Activated CD8-positive, alpha-beta T cell treated with anti-CD3 and anti-CD28 coated beads for 36 hours (primary cell): Measurements from ENCODE around the gene UBE3C. TPM values are rescaled to one million over a fixed set of nuclear protein-coding genes. Genes with fewer than 3 reads are reported as not detected.

Experiments used
- ATAC-seq: fragments of 200-7000 bp; cut with Tn5 transposase; one replicate; pipeline ENCODE4 v1.10.0; 2021; ENCODE audit warnings: mild to moderate bottlenecking, moderate library complexity
- CTCF ChIA-PET: fragments of 350-600 bp; sonication (Branson Sonifier 250); formaldehyde crosslinking; loops from one replicate; lab custom pipeline; 2021; ENCODE audit warnings: antibody characterized with exemption; lab: Charles Lee
- POLR2A ChIA-PET: fragments of 350-600 bp; sonication (Branson Sonifier 250); formaldehyde crosslinking; loops from one replicate; lab custom pipeline; 2021; ENCODE audit warnings: antibody characterized with exemption; lab: Charles Lee
- DNase-seq: peaks from one replicate; pipeline ENCODE4 v3.0.0-alpha.2; 2020
- H3K27ac Mint-ChIP-seq: one replicate; pipeline ENCODE4 v1.8.0; 2021; ENCODE audit warnings: mild to moderate bottlenecking, mixed read lengths
- H3K27me3 Mint-ChIP-seq: one replicate; pipeline ENCODE4 v1.8.0; 2021; ENCODE audit warnings: mixed read lengths
- H3K36me3 Mint-ChIP-seq: one replicate; pipeline ENCODE4 v1.8.0; 2021; ENCODE audit warnings: low read depth, mixed read lengths
- H3K4me1 Mint-ChIP-seq: one replicate; pipeline ENCODE4 v1.8.0; 2021; ENCODE audit warnings: low read depth, mixed read lengths
- H3K4me3 Mint-ChIP-seq: one replicate; pipeline ENCODE4 v1.8.0; 2021; ENCODE audit warnings: mild to moderate bottlenecking, moderate library complexity, mixed read lengths
- H3K9me3 Mint-ChIP-seq: one replicate; pipeline ENCODE4 v1.8.0; 2021; ENCODE audit warnings: mixed read lengths
- intact Hi-C: fragments of 100-400 bp; cut with micrococcal nuclease; formaldehyde crosslinking; loops from one replicate; pipeline ENCODE4 v1.10.0; 2022
- total RNA-seq, 2 experiments: library from RNA; stranded (reverse); gene quantifications; one replicate each; pipeline ENCODE4 v1.2.3, GENCODE V29; 2021
- TF ChIP-seq, protein P1 (sequence below): fragments of 200-600 bp; IDR thresholded peaks from one replicate; pipeline ENCODE4 v1.8.0; 2022; ENCODE audit warnings: antibody characterized with exemption, mild to moderate bottlenecking

UBE3C gene
- total RNA-seq, 2 experiments from 2014 or later: 59.0 to 59.6 TPM

- POLR2A ChIA-PET: interaction anchor here (1.4 kb wide), 2 partner anchors 13 to 136 kb away, joined by 3 to 6 read pairs; no protein-coding TSS in a partner anchor
- CTCF ChIA-PET: no interaction called here
Observed at GRCh38 chr7:157138101-157138423, 664 bp upstream of the UBE3C start.

GRCh38 chr7:157139111-157139809 lies 534 bp downstream of the UBE3C start:
- TF ChIP-seq, protein P1, sequence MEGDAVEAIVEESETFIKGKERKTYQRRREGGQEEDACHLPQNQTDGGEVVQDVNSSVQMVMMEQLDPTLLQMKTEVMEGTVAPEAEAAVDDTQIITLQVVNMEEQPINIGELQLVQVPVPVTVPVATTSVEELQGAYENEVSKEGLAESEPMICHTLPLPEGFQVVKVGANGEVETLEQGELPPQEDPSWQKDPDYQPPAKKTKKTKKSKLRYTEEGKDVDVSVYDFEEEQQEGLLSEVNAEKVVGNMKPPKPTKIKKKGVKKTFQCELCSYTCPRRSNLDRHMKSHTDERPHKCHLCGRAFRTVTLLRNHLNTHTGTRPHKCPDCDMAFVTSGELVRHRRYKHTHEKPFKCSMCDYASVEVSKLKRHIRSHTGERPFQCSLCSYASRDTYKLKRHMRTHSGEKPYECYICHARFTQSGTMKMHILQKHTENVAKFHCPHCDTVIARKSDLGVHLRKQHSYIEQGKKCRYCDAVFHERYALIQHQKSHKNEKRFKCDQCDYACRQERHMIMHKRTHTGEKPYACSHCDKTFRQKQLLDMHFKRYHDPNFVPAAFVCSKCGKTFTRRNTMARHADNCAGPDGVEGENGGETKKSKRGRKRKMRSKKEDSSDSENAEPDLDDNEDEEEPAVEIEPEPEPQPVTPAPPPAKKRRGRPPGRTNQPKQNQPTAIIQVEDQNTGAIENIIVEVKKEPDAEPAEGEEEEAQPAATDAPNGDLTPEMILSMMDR: no peak
- no peaks in the 10 kb centered on the region for H3K27me3 Mint-ChIP-seq
- peak; percentile 66 for DNase-seq
- ChIA-PET CTCF (interaction anchor here (2.4 kb wide), 1 partner anchor 11 kb away, joined by 8 read pairs; no protein-coding TSS in a partner anchor), POLR2A (interaction anchor here (1.4 kb wide), 2 partner anchors 12 to 137 kb away, joined by 3 to 6 read pairs; no protein-coding TSS in a partner anchor)
- intact Hi-C loops: no loop called here
- peak overlapping the region; percentile 82 for H3K4me3 Mint-ChIP-seq
- H3K27ac Mint-ChIP-seq: peak overlapping the region; percentile 72
- peaks cover 45% of the 10 kb centered on the region for H3K4me1 Mint-ChIP-seq
- peak; percentile 71 for ATAC-seq
- peaks cover 38% of the 10 kb centered on the region for H3K36me3 Mint-ChIP-seq
- no peaks in the 10 kb centered on the region for H3K9me3 Mint-ChIP-seq

More at GRCh38 chr7:157138101-157138423, 664 bp upstream of the UBE3C start:
- no peaks in the 10 kb centered on the region for H3K9me3 Mint-ChIP-seq
- no peak for DNase-seq
- H3K4me1 Mint-ChIP-seq: peaks cover 33% of the 10 kb centered on the region
- TF ChIP-seq, protein P1: no peak
- H3K4me3 Mint-ChIP-seq: peak overlapping the region; percentile 79
- intact Hi-C loops: no loop called here
- H3K27me3 Mint-ChIP-seq: no peaks in the 10 kb centered on the region
- H3K36me3 Mint-ChIP-seq: peaks cover 30% of the 10 kb centered on the region
- H3K27ac Mint-ChIP-seq: peak overlapping the region; percentile 92
- no peak for ATAC-seq

DNA sequence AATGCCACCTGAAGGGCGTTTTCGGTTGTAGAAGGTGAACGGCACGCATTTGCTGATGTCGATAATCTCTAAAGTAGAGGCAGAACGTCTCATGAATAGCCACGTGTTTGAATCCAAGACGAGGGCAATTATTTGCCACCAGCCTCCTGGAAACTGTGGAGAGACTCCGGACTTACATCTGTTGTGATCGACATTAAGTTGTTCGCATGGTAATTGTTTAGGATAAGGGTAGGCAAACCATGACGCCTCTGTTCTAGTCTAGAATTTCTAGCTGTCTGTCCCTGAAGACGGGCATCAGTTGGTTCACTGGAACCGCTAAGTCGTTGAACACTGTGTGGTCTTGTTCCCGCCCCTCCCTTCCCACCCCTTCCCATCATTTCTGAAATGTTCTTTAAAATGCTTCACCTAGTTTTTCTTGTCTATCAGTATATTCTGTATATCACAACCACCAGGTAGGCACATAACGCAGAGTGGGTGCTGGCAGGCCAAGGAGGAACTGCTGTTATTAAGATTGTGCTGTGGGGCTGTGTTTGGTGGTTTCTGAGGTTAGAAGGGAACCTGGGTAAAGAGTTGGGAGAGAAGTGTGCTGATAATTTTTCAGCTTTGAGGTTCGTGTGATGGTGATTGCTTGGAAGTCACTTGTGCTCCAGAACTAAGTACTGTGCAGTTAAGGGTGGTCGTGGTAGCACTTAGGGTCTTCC lies 1.2 kb downstream of the UBE3C start:
- POLR2A ChIA-PET: interaction anchor here (0.9 to 1.5 kb wide), 3 partner anchors 12 to 206 kb away, joined by 3 to 5 read pairs (median 3); no protein-coding TSS in a partner anchor
- ATAC-seq (no peak), DNase-seq (peak; percentile 32)
- H3K4me1 Mint-ChIP-seq: peaks cover 50% of the 10 kb centered on the region
- peaks cover 41% of the 10 kb centered on the region for H3K36me3 Mint-ChIP-seq
- intact Hi-C loops: no loop called here
- H3K9me3 Mint-ChIP-seq: no peaks in the 10 kb centered on the region
- TF ChIP-seq, protein P1: no peak
- CTCF ChIA-PET: interaction anchor here (1.2 to 2.4 kb wide), 3 partner anchors 10 to 191 kb away, joined by 3 to 8 read pairs (median 6); partner anchors contain the start of gene NOM1
- H3K4me3 Mint-ChIP-seq: peak overlapping the region; percentile 82
- H3K27ac Mint-ChIP-seq: peak overlapping the region; percentile 72
- H3K27me3 Mint-ChIP-seq: no peaks in the 10 kb centered on the region

GRCh38 chr7:157140511-157140905 lies 1.8 kb downstream of the UBE3C start:
- H3K27ac Mint-ChIP-seq: peak overlapping the region; percentile 72
- H3K4me3 Mint-ChIP-seq: peak overlapping the region; percentile 82
- ChIA-PET CTCF (interaction anchor here (1.2 to 2.4 kb wide), 3 partner anchors 10 to 191 kb away, joined by 3 to 8 read pairs (median 6); partner anchors contain the start of gene NOM1), POLR2A (interaction anchor here (0.9 to 1.5 kb wide), 3 partner anchors 11 to 205 kb away, joined by 3 to 5 read pairs (median 3); no protein-coding TSS in a partner anchor)
- TF ChIP-seq, protein P1: no peak
- no peak for ATAC-seq
- peaks cover 54% of the 10 kb centered on the region for H3K4me1 Mint-ChIP-seq
- H3K36me3 Mint-ChIP-seq: peaks cover 42% of the 10 kb centered on the region
- no peaks in the 10 kb centered on the region for H3K27me3 Mint-ChIP-seq
- no peaks in the 10 kb centered on the region for H3K9me3 Mint-ChIP-seq
- intact Hi-C loops: no loop called here
- DNase-seq: no peak
